Measurements from ENCODE around the gene L3HYPDH.

DNA sequence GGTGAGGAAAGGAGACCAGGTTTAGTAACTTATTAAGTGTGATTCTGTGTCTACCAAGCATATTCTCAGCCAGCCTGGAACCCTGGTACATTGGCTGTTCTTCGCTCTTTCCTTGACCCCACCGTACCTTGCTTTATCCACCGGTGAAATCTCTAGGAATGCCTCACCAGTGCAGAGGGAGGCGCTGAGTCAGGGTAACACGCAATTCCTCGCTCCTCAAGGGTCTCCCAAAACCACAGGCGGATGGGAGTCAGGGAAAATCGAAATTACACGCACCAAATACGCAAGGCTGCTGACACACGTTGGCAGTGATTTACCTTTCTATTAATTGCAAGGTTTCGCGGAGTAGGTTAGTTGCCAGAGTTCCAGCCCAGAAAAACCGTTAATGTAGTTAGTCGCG lies 845 bp downstream of the L3HYPDH start:
- TF ChIP-seq, protein P1, sequence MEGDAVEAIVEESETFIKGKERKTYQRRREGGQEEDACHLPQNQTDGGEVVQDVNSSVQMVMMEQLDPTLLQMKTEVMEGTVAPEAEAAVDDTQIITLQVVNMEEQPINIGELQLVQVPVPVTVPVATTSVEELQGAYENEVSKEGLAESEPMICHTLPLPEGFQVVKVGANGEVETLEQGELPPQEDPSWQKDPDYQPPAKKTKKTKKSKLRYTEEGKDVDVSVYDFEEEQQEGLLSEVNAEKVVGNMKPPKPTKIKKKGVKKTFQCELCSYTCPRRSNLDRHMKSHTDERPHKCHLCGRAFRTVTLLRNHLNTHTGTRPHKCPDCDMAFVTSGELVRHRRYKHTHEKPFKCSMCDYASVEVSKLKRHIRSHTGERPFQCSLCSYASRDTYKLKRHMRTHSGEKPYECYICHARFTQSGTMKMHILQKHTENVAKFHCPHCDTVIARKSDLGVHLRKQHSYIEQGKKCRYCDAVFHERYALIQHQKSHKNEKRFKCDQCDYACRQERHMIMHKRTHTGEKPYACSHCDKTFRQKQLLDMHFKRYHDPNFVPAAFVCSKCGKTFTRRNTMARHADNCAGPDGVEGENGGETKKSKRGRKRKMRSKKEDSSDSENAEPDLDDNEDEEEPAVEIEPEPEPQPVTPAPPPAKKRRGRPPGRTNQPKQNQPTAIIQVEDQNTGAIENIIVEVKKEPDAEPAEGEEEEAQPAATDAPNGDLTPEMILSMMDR (IDR thresholded peaks at IDR 0.05): no peak
- TF ChIP-seq POLR2A (IDR thresholded peaks at IDR 0.05): no peak

All from vagina (tissue), 2 donors.